SJCRH30 (cell line): ENCODE measurements around the gene ELMO1. TPM values are rescaled to one million over a fixed set of nuclear protein-coding genes. Genes with fewer than 3 reads are reported as not detected.
A peak's percentile ranks its signal among the peaks of the same experiment; 100 is the strongest.

Experiments
- DNase-seq, 2 experiments: peaks; one replicate each; pipeline ENCODE4 v3.0.0-alpha.2; 2015 to 2020
- H3K27ac ChIP-seq: fragments of 250-450 bp; sonication (Bioruptor Pico); 2 replicates; pipeline ENCODE4 v1.5.1; 2020; ENCODE audit warnings: mild to moderate bottlenecking, moderate library complexity
- H3K27me3 ChIP-seq: fragments of 250-450 bp; sonication (Bioruptor Pico); 2 replicates; pipeline ENCODE4 v1.5.1; 2020; ENCODE audit warnings: mild to moderate bottlenecking, moderate library complexity
- H3K36me3 ChIP-seq: fragments of 250-450 bp; sonication (Bioruptor Pico); 2 replicates; pipeline ENCODE4 v1.5.1; 2020; ENCODE audit warnings: mild to moderate bottlenecking, moderate library complexity
- H3K4me1 ChIP-seq: fragments of 250-450 bp; sonication (Bioruptor Pico); 2 replicates; pipeline ENCODE4 v1.5.1; 2020; ENCODE audit warnings: mild to moderate bottlenecking, moderate library complexity
- H3K4me3 ChIP-seq: fragments of 250-450 bp; sonication (Bioruptor Pico); 2 replicates; pipeline ENCODE4 v1.5.1; 2020; ENCODE audit warnings: mild to moderate bottlenecking, moderate library complexity
- H3K9me3 ChIP-seq: fragments of 250-450 bp; sonication (Bioruptor Pico); replicated peaks from 2 replicates; pipeline ENCODE4 v1.5.1; 2020; ENCODE audit warnings: mild to moderate bottlenecking, moderate library complexity
- total RNA-seq: library from RNA; depleted of rRNA; stranded (reverse); fragments of >200 nt; shearing (Covaris generic); gene quantifications from 2 replicates; pipeline ENCODE4 v1.2.3, GENCODE V29; 2014

The ELMO1 gene
- total RNA-seq, 1 experiment from 2014 or later = 67.2 TPM

DNA sequence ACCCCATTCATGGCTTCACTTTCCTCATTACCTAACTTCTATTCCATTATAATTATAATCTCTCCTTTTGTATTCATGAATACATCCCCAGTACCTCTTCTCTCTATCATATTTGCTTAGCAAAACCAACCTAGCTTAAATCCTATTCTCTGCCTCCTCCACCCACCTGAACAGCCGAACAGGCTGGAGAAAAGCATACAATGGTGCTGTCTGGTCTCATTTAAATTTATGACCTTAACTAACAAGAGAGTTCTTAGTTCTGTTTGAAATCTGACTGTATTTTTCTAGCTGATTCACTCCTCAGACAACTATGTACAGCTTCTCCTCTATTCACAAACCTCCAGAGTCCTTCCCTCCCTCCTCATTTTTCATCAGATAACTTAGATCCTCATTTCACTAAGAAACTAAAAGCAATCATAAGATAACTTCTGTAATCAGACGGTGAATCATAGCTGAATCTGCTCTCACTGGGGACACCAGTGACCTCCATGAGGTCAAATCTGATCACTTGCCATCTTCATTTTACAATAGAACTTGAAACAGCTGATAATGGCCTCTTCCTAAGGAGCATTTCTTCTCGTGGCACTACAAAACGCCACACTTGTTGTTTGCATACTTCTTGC is 490.4 kb downstream of the ELMO1 start:
- no peaks in the 10 kb centered on the region; the same call in 1 of the 2 replicates for H3K9me3 ChIP-seq
- no peaks in the 10 kb centered on the region for H3K4me1 ChIP-seq
- no peaks in the 10 kb centered on the region for H3K36me3 ChIP-seq

DNA sequence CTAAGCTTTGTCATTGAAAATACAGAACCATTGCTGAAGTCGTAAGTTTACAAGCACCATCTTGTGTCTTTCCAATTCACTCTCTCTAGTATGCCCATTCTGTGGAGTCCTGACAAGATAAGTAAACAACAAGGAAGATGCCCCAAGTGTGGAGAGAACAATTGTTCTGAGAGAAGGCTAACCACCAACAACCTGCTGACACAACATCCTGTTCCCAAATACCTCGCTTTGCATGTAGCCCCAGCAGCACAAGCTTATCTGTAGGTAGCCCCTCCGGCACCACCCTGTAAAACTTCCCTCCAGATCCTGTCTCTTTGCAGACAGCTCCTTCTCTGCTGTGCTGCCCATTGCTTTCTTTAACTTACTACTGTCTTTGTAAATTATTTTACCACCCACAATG is 491.0 kb downstream of the ELMO1 start:
- H3K27ac ChIP-seq = no peak overlapping the region
- H3K27me3 ChIP-seq = no peaks in the 10 kb centered on the region
- no peak overlapping the region for H3K4me3 ChIP-seq
- no peaks in the 10 kb centered on the region for H3K4me1 ChIP-seq
- H3K9me3 ChIP-seq = no peaks in the 10 kb centered on the region; the same call in 1 of the 2 replicates
- H3K36me3 ChIP-seq = no peaks in the 10 kb centered on the region
- no peak for DNase-seq

More for the DNA sequence above, 490.4 kb downstream of the ELMO1 start:
- DNase-seq = no peak
- H3K4me3 ChIP-seq = no peak overlapping the region
- H3K27me3 ChIP-seq = no peaks in the 10 kb centered on the region
- H3K27ac ChIP-seq = no peak overlapping the region

DNA sequence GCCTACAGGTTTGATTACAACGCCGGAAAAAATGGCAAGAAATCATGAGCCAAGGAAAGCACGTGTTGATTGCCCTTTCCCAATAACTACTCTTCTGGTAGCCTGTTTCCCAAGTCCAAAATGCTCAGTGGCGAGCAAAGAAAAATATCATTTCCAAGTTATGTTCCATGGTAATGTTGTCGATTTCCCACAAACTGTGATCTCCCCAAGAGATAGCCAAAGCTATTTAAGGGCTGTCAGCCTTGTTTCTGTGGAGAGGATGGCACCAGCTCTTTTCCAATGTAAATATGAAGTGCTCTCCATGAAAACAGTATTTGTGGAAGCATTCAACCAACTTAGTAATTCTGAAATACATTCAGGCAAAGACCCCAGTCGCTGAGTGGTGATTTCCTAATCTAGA is 491.9 kb downstream of the ELMO1 start:
- no peak for DNase-seq
- H3K4me3 ChIP-seq = no peak overlapping the region
- no peaks in the 10 kb centered on the region for H3K4me1 ChIP-seq
- no peaks in the 10 kb centered on the region; the same call in 1 of the 2 replicates for H3K9me3 ChIP-seq
- no peak overlapping the region for H3K27ac ChIP-seq
- no peaks in the 10 kb centered on the region for H3K36me3 ChIP-seq
- H3K27me3 ChIP-seq = no peaks in the 10 kb centered on the region

DNA sequence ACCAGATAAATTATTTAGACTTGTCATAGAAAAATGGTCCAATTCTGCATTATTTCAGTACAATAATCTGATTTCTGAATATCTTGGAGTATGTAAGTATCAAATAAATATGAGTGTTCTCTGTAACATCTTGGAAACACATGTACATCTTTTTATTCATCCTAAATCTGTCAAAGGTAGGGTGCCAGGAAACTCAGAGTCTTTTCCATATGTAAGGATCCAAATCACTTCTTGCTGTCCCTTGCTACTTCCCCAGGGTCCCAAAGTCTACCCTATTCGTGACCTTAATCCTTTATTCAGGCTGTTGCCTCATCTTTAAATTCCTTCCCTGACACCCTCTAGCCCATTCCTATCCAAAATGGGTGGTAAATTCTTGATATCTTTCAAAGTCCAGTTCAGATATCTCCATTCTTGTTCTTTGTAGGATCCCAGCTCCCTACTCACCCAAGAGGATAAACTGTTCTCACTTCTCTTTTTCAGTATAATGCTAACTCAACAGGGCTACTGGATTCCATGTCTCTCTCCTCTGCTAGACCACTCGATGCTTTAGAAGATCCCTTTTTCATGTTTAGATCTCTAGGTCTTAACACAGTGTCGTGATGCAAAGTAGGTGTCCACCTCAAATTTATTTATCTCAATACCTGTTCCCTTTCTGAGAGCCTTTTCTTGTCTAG is 493.1 kb downstream of the ELMO1 start:
- Histone ChIP-seq H3K27ac (no peak overlapping the region), H3K4me1 (peaks cover 8% of the 10 kb centered on the region), H3K9me3 (no peaks in the 10 kb centered on the region; the same call in 1 of the 2 replicates), H3K27me3 (no peaks in the 10 kb centered on the region), H3K4me3 (no peak overlapping the region), H3K36me3 (no peaks in the 10 kb centered on the region)
- DNase-seq = no peak

DNA sequence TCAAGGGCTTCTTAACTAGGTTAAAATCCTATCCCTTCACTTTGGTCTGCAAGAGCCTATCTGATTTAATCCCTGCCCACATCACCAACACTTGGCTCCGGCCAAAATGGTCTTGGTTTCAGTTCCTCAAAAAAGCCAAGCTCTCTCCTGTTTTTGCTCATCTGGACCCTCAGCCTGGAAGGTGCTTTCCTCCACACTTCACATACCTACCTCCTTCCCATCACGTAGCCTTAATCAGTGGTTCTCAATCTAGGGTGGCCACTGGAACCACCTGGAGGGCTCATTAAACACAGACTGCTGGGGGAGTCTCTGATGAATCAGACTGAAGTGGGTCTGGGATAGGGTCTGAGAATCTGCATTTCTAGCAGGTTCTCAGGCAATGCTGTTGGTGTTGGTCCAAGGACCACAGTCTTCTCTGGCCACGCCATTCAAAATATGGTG is 497.4 kb downstream of the ELMO1 start:
- H3K36me3 ChIP-seq = no peaks in the 10 kb centered on the region
- H3K9me3 ChIP-seq = no peaks in the 10 kb centered on the region; the same call in 1 of the 2 replicates
- H3K27me3 ChIP-seq = no peaks in the 10 kb centered on the region
- no peak for DNase-seq
- peak overlapping the region; percentile 91; the same call in 1 of the 2 replicates for H3K27ac ChIP-seq
- peaks cover 52% of the 10 kb centered on the region for H3K4me1 ChIP-seq
- H3K4me3 ChIP-seq = no peak overlapping the region

DNA sequence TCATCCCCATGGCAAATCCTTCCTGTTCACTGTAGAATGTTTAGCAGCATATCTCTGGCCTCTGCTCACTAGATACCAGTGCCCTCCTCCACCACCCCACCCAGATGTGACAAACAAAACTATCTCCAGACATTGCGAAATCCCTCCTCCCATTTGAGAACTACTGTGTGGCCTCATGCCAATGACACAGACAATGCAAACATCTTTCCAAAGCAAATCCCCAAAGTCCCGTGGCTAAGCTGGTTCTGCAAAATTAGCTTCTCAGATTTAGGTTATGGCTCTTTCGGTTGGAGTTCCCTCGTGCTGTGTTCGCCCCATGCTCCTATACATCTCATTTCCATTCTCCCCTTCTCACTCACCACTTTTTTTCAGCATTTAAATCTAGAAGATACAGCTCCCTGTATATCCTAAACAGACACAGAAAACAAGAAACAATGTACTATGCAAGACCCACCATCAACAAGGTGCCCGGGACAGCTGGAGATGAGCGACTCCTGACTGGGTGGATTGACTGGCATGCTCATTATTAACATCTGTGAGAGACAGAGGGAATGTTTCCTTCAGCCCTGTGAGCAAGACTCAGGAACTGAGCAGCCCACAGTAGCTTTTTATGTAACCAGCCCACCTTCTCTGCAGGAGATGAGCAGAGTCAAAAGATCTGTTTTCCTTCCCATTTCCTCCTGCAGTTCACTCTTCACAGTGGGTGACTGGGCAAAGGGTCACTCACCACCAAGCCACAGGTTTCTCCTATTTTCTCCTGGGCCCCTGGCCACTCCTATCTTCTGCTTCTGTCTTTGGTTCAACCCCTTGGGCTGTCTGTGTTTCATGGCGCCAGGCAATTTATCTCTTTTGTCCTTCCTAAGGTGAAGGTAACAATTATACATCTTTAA is 498.7 kb downstream of the ELMO1 start:
- Histone ChIP-seq H3K36me3 (no peaks in the 10 kb centered on the region), H3K27me3 (no peaks in the 10 kb centered on the region), H3K9me3 (no peaks in the 10 kb centered on the region), H3K4me3 (no peak overlapping the region), H3K27ac (peak overlapping the region; percentile 91), H3K4me1 (peaks cover 64% of the 10 kb centered on the region)
- peak; percentile 79 to 91 for DNase-seq

DNA sequence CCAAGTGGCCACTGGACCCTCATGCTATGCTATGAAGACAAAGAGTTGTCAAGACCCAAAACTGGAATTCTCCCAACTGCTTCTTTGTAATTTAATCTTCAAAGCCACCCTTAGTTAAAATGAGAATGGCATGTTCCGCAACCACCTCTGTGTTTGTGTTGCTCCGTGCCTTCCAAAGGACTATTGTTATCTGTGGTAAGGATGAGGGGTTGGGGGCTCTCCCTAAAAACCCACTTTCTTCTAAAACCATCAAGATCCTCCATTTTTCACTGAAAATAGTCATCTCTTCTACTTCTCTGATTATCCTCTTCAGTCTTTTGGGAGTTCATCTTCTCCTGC is 502.3 kb downstream of the ELMO1 start:
- peak; percentile 55 to 69 for DNase-seq
- Histone ChIP-seq H3K9me3 (peaks cover 11% of the 10 kb centered on the region; the same call in 1 of the 2 replicates), H3K27ac (peak overlapping the region; percentile 90), H3K4me1 (peaks cover 70% of the 10 kb centered on the region), H3K36me3 (no peaks in the 10 kb centered on the region), H3K27me3 (no peaks in the 10 kb centered on the region), H3K4me3 (no peak overlapping the region)

DNA sequence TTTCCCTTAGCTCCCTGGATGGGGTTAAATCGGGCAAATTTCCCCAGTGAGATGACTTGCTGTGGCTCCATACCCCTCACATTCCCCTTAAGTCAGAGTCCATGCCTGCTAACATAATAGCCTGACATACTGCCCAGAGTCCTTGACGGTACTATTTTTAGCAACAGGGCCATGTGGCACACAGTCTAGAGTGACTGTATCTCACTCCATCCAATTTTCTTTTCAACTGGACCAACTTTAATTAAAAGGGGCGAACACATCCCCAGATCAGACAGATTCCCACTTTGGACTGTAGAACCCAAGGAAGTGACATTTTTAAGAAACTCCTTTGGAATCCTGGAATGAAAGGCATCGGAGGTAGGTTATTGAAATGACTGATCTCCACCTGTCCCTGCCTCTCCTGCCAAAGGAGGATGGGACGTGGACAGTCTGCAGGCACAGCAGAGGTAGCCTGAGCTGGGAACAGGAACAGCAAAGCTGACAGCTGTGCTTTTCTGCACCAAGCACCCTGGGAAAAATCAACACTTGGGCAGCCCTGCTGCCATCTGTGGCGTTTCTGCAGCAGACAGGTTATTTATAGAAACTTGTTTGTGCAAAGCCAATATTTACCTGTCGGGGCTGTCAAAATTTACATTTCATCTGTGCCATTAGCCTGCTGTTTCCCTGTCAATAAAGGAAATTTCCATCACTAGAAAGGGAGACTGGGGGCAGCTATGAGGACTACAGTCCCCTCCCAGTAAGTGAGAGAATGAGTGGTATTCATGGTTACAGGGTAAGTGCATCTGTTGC is 502.9 kb downstream of the ELMO1 start:
- Histone ChIP-seq H3K4me1 (peaks cover 65% of the 10 kb centered on the region), H3K27ac (peak overlapping the region; percentile 90), H3K27me3 (no peaks in the 10 kb centered on the region), H3K4me3 (0 out of 2 replicates have a peak overlapping the region, but pooled peaks have one; percentile 3), H3K36me3 (no peaks in the 10 kb centered on the region), H3K9me3 (peaks cover 13% of the 10 kb centered on the region)
- DNase-seq = peak; percentile 84 to 89

DNA sequence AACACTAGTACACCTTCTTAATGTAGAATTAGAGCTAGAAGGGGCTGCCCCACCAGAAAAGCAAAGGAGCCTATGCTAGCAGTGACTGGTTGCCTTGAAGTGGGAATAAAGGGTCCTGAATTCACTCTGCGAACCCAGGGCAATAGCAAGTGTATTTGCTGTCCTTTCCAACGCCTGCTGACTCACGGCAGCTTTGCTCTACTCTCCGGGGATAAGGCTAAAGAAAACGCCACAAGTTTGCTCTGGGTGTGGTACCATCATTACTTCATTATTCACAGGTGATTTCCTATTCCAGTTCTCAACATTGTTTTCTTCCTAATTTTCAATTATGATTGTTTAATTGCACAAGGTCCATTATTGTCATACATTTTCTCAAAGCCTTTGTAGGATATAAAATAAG is 503.8 kb downstream of the ELMO1 start:
- H3K27me3 ChIP-seq = no peaks in the 10 kb centered on the region
- H3K4me3 ChIP-seq = no peak overlapping the region
- peaks cover 23% of the 10 kb centered on the region for H3K9me3 ChIP-seq
- H3K4me1 ChIP-seq = peaks cover 55% of the 10 kb centered on the region
- H3K36me3 ChIP-seq = no peaks in the 10 kb centered on the region
- peak overlapping the region; percentile 90 for H3K27ac ChIP-seq
- no peak for DNase-seq

DNA sequence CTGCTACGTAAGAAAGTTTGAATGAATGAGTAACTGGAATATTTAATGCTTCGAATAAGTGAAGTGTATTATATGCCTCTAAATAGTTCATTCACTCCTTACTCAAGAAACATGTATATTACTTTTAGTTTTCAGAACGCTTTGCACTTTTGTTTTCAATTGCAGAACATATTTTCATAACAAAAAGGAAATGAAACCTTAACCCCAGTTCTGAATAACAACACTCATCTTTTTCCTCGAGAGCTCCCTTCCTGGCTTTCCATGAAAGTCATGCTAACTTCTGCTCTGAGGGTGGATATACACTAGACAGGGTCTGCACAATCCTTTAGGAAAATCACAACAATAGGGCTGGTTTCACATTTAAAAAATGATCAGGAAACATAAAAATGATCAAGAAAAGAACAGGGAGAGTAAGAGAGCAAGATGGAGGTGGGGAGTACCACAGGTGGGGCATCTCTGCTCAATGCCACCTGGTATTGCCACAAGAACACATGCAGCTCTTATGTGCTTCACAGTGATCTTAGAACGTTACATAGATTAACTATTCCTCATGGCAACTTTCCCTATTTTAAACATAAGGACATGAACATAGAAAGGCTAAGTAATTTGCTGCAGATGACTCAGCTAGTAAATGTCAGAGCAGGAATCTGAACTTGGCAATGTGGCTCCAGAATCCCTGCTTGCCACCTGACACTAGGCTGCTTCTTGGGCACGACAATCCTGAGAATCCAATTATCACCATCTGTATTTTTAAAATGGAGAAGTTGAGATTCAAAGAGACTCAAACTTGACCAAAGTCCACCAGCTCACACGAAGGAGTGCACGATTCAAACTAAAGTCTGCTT is 504.9 kb downstream of the ELMO1 start:
- no peak overlapping the region for H3K4me3 ChIP-seq
- no peak overlapping the region for H3K27ac ChIP-seq
- peaks cover 45% of the 10 kb centered on the region for H3K4me1 ChIP-seq
- H3K36me3 ChIP-seq = no peaks in the 10 kb centered on the region
- H3K9me3 ChIP-seq = peaks cover 31% of the 10 kb centered on the region
- no peak for DNase-seq
- no peaks in the 10 kb centered on the region for H3K27me3 ChIP-seq

DNA sequence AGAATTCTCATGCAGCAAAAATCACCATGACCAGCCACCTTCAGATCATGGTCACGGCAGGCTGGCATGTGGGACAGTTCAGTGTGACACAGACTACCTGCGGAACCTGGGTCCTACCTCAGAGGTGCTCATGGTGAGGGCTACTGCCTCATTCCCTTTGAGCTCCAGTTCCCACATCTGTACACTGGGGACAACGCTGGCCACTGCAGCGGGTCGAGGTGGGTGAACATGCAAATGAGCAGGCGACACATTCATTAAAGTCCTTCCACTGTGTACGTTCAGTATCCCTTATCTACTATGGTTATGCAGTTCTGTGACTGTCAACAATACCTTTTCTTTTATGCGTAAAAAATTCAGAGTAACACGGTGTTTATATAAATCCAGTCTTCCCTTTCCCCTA is 505.7 kb downstream of the ELMO1 start:
- no peaks in the 10 kb centered on the region for H3K27me3 ChIP-seq
- DNase-seq = no peak
- H3K36me3 ChIP-seq = no peaks in the 10 kb centered on the region
- H3K4me3 ChIP-seq = no peak overlapping the region
- H3K9me3 ChIP-seq = peaks cover 35% of the 10 kb centered on the region
- peaks cover 36% of the 10 kb centered on the region for H3K4me1 ChIP-seq
- H3K27ac ChIP-seq = 0 out of 2 replicates have a peak overlapping the region, but pooled peaks have one; percentile 2

DNA sequence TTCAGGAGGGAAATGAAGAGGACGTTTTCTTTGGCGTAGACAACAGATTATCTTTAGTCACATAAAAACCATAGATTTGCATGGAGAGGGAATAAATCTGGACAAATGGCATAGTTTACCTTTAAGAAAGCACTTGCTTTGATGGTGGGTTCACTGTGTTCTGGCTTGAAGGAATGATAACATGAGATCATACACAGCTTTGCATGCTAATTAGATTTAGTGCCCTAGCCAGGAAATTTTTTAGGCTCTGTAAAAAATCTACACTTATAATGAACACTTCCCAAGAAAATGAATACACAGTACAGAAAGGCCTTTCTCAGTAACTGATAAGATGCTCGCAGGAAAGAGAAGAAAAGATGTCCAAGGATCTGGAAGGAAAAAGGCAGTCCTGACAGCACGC is 506.1 kb downstream of the ELMO1 start:
- H3K4me1 ChIP-seq = peaks cover 32% of the 10 kb centered on the region
- DNase-seq = no peak
- no peaks in the 10 kb centered on the region for H3K27me3 ChIP-seq
- 0 out of 2 replicates have a peak overlapping the region, but pooled peaks have one; percentile 2 for H3K27ac ChIP-seq
- H3K9me3 ChIP-seq = peaks cover 35% of the 10 kb centered on the region
- H3K4me3 ChIP-seq = no peak overlapping the region
- no peaks in the 10 kb centered on the region for H3K36me3 ChIP-seq

DNA sequence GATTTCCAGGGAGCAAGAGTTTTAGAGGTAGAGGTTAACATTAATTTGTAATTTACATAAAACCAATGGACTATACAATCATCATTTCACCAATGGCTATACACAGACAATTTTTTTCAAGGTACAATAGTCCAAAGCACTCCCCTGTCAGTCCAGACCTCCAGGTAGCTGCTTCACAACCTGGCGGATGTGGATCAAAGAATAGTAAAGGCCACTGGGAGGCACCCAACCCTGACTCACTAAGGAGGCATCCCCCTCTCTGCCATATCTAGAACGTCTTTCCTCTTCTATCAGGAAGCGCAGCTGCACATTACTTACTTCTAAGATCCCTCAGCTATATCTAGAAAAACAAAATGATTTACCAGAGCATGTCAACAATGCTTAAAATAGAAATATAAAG is 506.6 kb downstream of the ELMO1 start:
- no peak overlapping the region for H3K27ac ChIP-seq
- H3K9me3 ChIP-seq = peaks cover 35% of the 10 kb centered on the region

More for the DNA sequence above, 506.6 kb downstream of the ELMO1 start:
- Histone ChIP-seq H3K27me3 (no peaks in the 10 kb centered on the region), H3K4me3 (no peak overlapping the region), H3K36me3 (no peaks in the 10 kb centered on the region), H3K4me1 (peaks cover 27% of the 10 kb centered on the region)
- DNase-seq = no peak
